Activated CD8-positive, alpha-beta T cell treated with anti-CD3 and anti-CD28 coated beads, Interleukin-2, amount 10 ng/mL, durations not matched to agents 7 days and 5 days (primary cell): ENCODE data around the gene AAK1. TPM values are rescaled to one million over a fixed set of nuclear protein-coding genes. Genes with fewer than 3 reads are reported as not detected.
A peak's percentile ranks its signal among the peaks of the same experiment; 100 is the strongest.
"Not testable (repeated sequence)": the region's sequence is repeated elsewhere in the genome, so short reads cannot be mapped to it uniquely, and the experiment has no call there.

Experiments used
- ATAC-seq: fragments of 150-1000 bp; cut with Tn5 transposase; one replicate; pipeline ENCODE4 v1.10.0; 2021; ENCODE audit warnings: moderate library complexity
- CTCF ChIA-PET: fragments of 350-600 bp; sonication (Branson Sonifier 250); formaldehyde crosslinking; loops from one replicate; lab custom pipeline; 2021; ENCODE audit warnings: antibody characterized with exemption; lab: Charles Lee
- POLR2A ChIA-PET: fragments of 350-600 bp; sonication (Branson Sonifier 250); formaldehyde crosslinking; loops from one replicate; lab custom pipeline; 2021; ENCODE audit warnings: antibody characterized with exemption; lab: Charles Lee
- DNase-seq: peaks from one replicate; pipeline ENCODE4 v3.0.0-alpha.2; 2020
- H3K27ac Mint-ChIP-seq: one replicate; pipeline ENCODE4 v1.8.0; 2021; ENCODE audit warnings: mild to moderate bottlenecking, mixed read lengths
- H3K27me3 Mint-ChIP-seq: one replicate; pipeline ENCODE4 v1.8.0; 2021; ENCODE audit warnings: low read depth, mixed read lengths
- H3K36me3 Mint-ChIP-seq: one replicate; pipeline ENCODE4 v1.8.0; 2021; ENCODE audit warnings: low read depth, mixed read lengths
- H3K4me1 Mint-ChIP-seq: one replicate; pipeline ENCODE4 v1.8.0; 2021; ENCODE audit warnings: low read depth, mixed read lengths
- H3K4me3 Mint-ChIP-seq: one replicate; pipeline ENCODE4 v1.8.0; 2021; ENCODE audit warnings: mild to moderate bottlenecking, mixed read lengths
- H3K9me3 Mint-ChIP-seq: one replicate; pipeline ENCODE4 v1.8.0; 2022; ENCODE audit warnings: mixed read lengths; ENCODE audit not compliant: insufficient read depth
- total RNA-seq, 2 experiments: library from RNA; stranded (reverse); gene quantifications; one replicate each; pipeline ENCODE4 v1.2.3, GENCODE V29; 2021

The AAK1 gene
- total RNA-seq, 2 experiments from 2014 or later = 105 to 107 TPM

DNA sequence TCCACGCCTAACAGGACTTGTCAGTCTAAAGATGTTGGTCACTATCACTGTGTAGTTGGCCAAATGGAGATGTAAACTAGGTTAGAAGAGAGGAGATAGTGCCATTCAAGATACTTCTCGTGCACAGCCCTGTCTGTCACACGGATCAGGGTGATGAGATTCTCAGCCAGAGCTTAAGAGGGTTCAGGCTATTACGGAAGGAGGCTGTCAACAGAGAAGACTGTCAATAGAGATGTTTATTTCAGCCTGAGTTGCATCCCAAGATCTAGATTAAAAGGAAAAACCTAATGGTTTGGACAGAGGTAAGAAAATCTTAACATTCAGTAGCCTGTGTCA, 83.4 kb downstream of the AAK1 start:
- Mint-ChIP-seq H3K27me3 (no peaks in the 10 kb centered on the region), H3K36me3 (peaks cover 15% of the 10 kb centered on the region), H3K4me1 (peaks cover 48% of the 10 kb centered on the region), H3K4me3 (no peak overlapping the region), H3K27ac (no peak overlapping the region), H3K9me3 (no peaks in the 10 kb centered on the region)
- no peak for DNase-seq
- ChIA-PET CTCF (interaction anchor here (1.0 to 7.9 kb wide), 16 partner anchors 8 to 185 kb away, joined by 3 to 90 read pairs (median 6); partner anchors contain the start of gene AAK1), POLR2A (interaction anchor here (1.0 kb wide), 1 partner anchor 22 kb away, joined by 3 read pairs; no protein-coding TSS in a partner anchor)
- ATAC-seq = no peak

DNA sequence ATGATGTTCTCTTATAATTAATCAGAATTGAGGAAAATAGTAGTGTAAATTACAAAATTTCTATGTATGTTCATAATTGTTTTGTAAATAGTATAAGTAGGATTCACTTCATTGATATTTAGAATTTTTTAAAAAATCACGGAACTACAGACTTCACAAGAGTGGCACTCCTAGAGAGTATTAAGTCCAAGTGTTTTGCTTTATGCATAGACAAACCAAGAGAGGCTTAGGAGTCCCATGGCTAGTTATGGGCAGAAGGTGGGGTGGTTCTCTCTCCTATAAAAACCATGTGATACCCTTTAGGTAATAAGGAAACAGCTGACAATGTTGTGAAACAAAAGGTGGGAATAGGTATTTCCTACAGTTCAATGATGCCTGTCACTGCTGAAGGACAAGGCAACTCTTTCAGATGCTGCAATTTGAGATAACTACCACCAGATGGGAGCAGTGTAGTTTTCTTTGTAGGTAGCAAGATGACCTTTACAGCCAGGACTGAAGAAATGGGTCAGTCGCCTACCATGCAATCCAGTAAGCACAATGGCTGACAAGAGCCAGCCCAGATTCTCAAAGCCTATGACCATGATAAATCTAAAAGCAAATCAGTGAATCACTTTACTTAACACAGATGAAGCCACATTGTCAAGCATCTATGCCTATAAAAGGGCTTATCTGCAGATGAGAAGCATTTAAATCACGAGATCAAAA, 83.9 kb downstream of the AAK1 start:
- H3K27me3 Mint-ChIP-seq = no peaks in the 10 kb centered on the region
- H3K4me3 Mint-ChIP-seq = no peak overlapping the region
- H3K9me3 Mint-ChIP-seq = no peaks in the 10 kb centered on the region
- H3K27ac Mint-ChIP-seq = no peak overlapping the region
- DNase-seq (no peak), ATAC-seq (peak; percentile 54)
- peaks cover 48% of the 10 kb centered on the region for H3K4me1 Mint-ChIP-seq
- POLR2A ChIA-PET = interaction anchor here (1.0 kb wide), 1 partner anchor 23 kb away, joined by 3 read pairs; no protein-coding TSS in a partner anchor
- CTCF ChIA-PET = interaction anchor here (1.0 to 7.9 kb wide), 9 partner anchors 9 to 165 kb away, joined by 3 to 90 read pairs (median 7); partner anchors contain the start of gene AAK1
- peaks cover 16% of the 10 kb centered on the region for H3K36me3 Mint-ChIP-seq

DNA sequence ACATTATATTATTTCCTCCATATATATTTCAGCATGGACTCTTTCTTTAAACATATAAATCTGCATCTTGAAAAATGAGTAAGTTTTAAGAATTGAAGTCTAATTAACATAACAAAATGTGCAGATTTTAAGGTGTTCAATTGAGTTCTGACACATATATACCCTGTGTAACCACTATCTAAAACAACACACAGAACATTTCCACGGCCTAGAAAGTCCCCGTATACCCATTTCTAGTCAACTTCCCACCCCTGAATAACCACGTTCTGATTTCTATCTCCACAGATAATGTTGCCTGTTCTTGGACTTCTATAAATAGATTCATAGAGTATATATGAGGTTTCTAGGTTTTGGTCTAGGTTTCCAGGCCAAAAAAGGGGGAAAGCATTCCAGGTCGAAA, 87.5 kb downstream of the AAK1 start:
- ATAC-seq = no peak
- POLR2A ChIA-PET = no interaction called here
- Mint-ChIP-seq H3K9me3 (no peaks in the 10 kb centered on the region), H3K27me3 (no peaks in the 10 kb centered on the region), H3K27ac (no peak overlapping the region), H3K4me3 (no peak overlapping the region), H3K4me1 (peaks cover 41% of the 10 kb centered on the region), H3K36me3 (peaks cover 34% of the 10 kb centered on the region)
- DNase-seq = no peak
- CTCF ChIA-PET = interaction anchor here (1.5 kb wide), 1 partner anchor 9 kb away, joined by 16 read pairs; no protein-coding TSS in a partner anchor

DNA sequence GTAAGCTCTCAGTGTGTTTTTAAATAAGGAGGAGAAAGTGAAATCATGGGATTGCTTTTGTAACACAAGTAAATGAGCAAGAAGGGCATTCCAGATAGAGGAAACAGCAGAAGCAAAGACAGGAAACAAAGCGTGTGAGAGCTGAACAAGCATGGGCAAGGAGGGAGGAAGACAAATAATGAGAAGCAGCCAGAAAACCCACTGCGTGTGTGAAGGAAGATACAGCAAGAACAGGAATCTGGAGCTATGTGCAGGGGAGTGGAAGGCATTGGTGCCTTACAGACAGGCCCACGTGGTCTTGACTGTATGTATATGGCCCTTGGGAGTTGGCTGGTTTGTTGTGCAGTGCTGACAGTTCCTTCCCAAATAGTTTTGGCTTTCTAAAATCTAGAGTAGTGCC, 88.6 kb downstream of the AAK1 start:
- H3K9me3 Mint-ChIP-seq = no peaks in the 10 kb centered on the region
- peak overlapping the region; percentile 65 for H3K27ac Mint-ChIP-seq
- ATAC-seq (peak; percentile 23), DNase-seq (no peak)
- no peaks in the 10 kb centered on the region for H3K27me3 Mint-ChIP-seq
- H3K4me3 Mint-ChIP-seq = no peak overlapping the region
- peaks cover 37% of the 10 kb centered on the region for H3K4me1 Mint-ChIP-seq
- peaks cover 38% of the 10 kb centered on the region for H3K36me3 Mint-ChIP-seq
- CTCF ChIA-PET = interaction anchor here (1.2 to 3.6 kb wide), 4 partner anchors 11 to 261 kb away, joined by 3 to 34 read pairs (median 8); no protein-coding TSS in a partner anchor
- POLR2A ChIA-PET = no interaction called here

DNA sequence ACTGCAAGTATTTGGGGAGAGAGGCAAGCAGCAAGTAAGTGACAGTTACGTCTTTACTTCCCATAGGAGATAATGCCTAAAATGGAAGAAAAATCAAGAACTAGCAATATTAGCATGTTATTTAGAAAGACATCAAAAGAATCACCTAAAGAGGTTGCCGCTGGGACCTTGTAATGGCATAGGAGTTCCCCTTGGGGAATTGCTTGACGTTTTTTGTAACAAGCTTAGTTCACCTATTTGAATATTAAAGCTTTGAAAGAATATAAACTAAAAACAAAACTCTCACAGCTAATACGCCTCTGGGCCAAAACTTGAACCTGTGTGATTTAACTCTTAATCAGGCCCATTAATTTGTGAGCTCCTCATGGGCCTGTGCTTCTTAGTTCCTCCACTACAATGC, 89.0 kb downstream of the AAK1 start:
- no peaks in the 10 kb centered on the region for H3K9me3 Mint-ChIP-seq
- peaks cover 41% of the 10 kb centered on the region for H3K36me3 Mint-ChIP-seq
- POLR2A ChIA-PET = no interaction called here
- peaks cover 33% of the 10 kb centered on the region for H3K4me1 Mint-ChIP-seq
- no peak overlapping the region for H3K4me3 Mint-ChIP-seq
- H3K27ac Mint-ChIP-seq = peak overlapping the region; percentile 65
- no peak for ATAC-seq
- no peak for DNase-seq
- CTCF ChIA-PET = interaction anchor here (1.2 to 3.6 kb wide), 4 partner anchors 12 to 262 kb away, joined by 3 to 34 read pairs (median 8); no protein-coding TSS in a partner anchor
- no peaks in the 10 kb centered on the region for H3K27me3 Mint-ChIP-seq

DNA sequence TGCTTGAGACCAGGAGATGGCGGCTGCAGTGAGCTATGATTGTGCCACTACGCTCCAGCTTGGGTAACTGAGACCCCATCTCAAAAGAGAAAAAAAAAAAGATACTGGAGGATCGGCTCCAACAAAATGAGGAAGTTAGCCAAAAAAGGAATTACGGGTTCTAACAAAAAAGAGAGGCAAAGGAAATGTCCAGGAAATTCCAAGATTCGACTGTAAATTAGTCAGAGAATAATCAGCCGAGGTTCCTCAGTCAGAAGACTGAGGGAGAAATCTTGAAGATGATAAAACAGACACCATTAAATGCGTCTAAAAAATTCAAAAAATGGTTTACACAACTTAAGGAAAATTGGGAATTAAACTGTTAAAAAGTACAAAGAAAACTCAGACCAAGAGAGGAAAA, 89.5 kb downstream of the AAK1 start:
- ChIA-PET POLR2A (no interaction called here), CTCF (interaction anchor here (0.6 to 3.6 kb wide), 4 partner anchors 12 to 171 kb away, joined by 3 to 34 read pairs (median 6); no protein-coding TSS in a partner anchor)
- Mint-ChIP-seq H3K4me3 (no peak overlapping the region), H3K9me3 (no peaks in the 10 kb centered on the region), H3K4me1 (peaks cover 32% of the 10 kb centered on the region), H3K27me3 (no peaks in the 10 kb centered on the region), H3K36me3 (peaks cover 44% of the 10 kb centered on the region), H3K27ac (no peak overlapping the region)
- ATAC-seq = no peak
- DNase-seq = no peak

DNA sequence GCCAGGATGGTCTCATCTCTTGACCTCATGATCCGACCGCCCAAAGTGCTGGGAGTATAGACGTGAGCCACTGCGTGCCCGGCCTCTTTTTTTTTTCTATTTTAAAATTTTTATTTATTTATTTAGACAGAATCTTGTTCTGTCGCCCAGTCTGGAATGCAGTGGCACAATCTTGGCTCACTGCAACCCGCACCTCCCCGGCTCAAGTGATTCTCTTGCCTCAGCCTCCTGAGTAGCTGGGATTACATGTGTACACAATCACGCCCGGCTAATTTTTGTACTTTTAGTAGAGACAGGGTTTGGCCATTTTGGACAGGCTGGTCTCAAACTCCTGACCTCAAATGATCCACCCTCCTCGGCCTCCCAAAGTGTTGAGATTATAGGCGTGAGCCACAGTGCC, 93.0 kb downstream of the AAK1 start:
- H3K4me1 Mint-ChIP-seq = peaks cover 17% of the 10 kb centered on the region
- CTCF ChIA-PET = interaction anchor here (2.2 to 3.0 kb wide), 2 partner anchors 10 to 14 kb away, joined by 8 to 20 read pairs; no protein-coding TSS in a partner anchor
- peaks cover 67% of the 10 kb centered on the region for H3K36me3 Mint-ChIP-seq
- H3K27me3 Mint-ChIP-seq, POLR2A ChIA-PET, H3K4me3 Mint-ChIP-seq, ATAC-seq, H3K9me3 Mint-ChIP-seq, H3K27ac Mint-ChIP-seq, DNase-seq: not testable (repeated sequence)

DNA sequence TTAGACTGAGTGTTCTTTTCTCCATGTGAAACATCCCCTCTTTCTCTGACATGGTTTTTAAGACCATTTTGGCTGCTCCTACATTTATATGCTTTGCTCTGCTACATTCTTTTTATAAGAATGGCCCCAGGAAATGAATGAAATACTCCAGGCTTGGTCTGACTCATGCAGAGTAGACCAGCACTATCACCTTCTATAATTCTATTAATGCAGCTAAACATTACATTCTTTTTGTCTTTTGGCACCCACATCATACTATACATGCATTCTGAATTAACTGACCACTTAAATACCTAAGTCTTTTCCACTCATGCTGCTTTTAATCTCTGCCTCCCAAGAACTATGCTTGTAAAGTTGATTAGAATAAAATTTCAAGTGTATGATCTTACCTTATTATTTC, 94.1 kb downstream of the AAK1 start:
- peaks cover 6% of the 10 kb centered on the region for H3K4me1 Mint-ChIP-seq
- ATAC-seq (no peak), DNase-seq (no peak)
- no peaks in the 10 kb centered on the region for H3K27me3 Mint-ChIP-seq
- peaks cover 67% of the 10 kb centered on the region for H3K36me3 Mint-ChIP-seq
- H3K9me3 Mint-ChIP-seq = peaks cover 7% of the 10 kb centered on the region
- ChIA-PET POLR2A (no interaction called here), CTCF (interaction anchor here (0.6 to 3.0 kb wide), 3 partner anchors 11 to 175 kb away, joined by 5 to 20 read pairs (median 8); no protein-coding TSS in a partner anchor)
- no peak overlapping the region for H3K4me3 Mint-ChIP-seq
- H3K27ac Mint-ChIP-seq = no peak overlapping the region

DNA sequence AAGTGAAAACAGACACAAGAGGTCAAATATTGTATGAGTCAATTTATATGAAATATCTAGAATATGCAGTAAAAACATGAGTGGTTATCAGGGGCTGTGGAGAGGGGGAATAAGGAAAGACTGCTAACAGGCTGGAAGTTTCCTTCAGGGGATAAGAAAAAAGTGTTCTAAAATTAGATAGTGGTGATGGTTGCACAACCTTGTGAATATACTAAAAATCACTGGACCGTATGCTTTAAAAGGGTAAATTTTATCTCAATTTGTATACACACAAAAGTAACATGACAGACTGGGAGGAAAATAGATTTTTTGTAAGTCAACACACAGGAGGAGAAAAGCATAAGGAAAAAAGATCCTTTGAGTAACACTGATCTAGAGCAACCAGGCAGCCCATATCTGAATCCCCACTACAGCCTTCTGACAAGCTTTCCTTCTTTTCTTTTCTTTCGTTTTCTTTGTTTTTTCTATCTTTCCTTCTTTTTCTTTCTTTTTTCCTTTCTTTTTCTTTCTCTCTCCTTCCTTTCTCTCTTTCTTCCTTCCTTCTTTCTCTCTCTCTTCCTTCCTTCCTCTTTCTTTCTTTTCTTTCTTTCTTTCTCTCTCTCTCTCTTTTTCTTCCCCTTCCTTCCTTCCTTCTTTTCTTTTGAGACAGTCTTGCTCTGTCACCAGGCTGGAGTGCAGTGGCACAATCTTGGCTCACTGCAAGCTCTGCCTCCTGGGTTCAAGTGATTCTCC, 95.4 kb downstream of the AAK1 start:
- peaks cover 5% of the 10 kb centered on the region for H3K4me1 Mint-ChIP-seq
- H3K9me3 Mint-ChIP-seq = peaks cover 7% of the 10 kb centered on the region
- ChIA-PET POLR2A (no interaction called here), CTCF (interaction anchor here (0.8 to 4.3 kb wide), 2 partner anchors 17 to 177 kb away, joined by 3 to 34 read pairs; no protein-coding TSS in a partner anchor)
- no peak for DNase-seq
- no peak overlapping the region for H3K4me3 Mint-ChIP-seq
- H3K27me3 Mint-ChIP-seq = no peaks in the 10 kb centered on the region
- H3K36me3 Mint-ChIP-seq = peaks cover 70% of the 10 kb centered on the region
- ATAC-seq = no peak
- H3K27ac Mint-ChIP-seq = no peak overlapping the region

DNA sequence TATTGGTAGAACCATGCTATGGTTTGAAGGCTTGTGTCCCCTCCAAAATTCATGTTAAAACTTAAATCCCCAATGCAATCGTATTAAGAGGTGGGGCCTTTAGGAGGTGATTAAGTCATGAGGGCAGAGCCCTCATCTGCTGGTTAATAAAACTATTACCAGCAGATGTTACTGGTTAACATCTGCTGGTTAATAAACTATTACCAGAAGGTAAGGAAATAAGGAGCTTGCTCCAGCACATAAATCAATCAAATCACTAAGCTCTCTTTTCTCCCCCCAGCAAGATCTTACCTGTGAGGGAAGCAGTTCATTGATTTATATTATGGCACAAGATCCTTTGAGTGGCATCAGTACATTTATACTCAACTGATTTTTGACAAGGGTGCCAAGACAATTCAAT, 96.9 kb downstream of the AAK1 start:
- ChIA-PET CTCF (interaction anchor here (0.6 to 4.3 kb wide), 3 partner anchors 13 to 178 kb away, joined by 3 to 34 read pairs (median 5); no protein-coding TSS in a partner anchor), POLR2A (no interaction called here)
- DNase-seq = no peak
- no peak for ATAC-seq
- Mint-ChIP-seq H3K4me3 (no peak overlapping the region), H3K27me3 (no peaks in the 10 kb centered on the region), H3K27ac (no peak overlapping the region), H3K9me3 (peaks cover 7% of the 10 kb centered on the region), H3K4me1 (peaks cover 3% of the 10 kb centered on the region), H3K36me3 (peaks cover 71% of the 10 kb centered on the region)

DNA sequence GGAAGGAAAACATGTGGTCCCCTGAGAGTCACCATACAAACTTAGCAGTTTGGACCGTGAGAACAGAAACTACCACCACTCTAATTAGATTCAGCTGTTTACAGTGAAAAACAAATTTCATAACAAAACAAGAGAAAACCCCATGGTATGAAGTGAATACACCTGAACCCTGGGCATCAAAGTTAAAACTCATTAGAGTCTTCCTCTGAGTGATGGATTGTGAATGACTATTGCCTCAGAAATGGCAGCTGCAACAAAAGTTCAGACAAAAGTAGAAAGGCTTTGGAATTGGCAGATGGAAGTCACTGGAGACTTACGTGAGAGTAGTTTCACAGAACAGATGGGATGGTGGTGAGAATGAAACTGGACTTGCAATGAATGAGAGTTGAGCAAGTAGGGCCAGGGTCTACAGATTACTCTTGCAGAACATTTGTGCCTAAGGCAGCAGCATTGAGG, 98.0 kb downstream of the AAK1 start:
- ChIA-PET POLR2A (no interaction called here), CTCF (interaction anchor here (4.3 kb wide), 1 partner anchor 20 kb away, joined by 34 read pairs; no protein-coding TSS in a partner anchor)
- Mint-ChIP-seq H3K4me3 (no peak overlapping the region), H3K27me3 (no peaks in the 10 kb centered on the region), H3K4me1 (no peaks in the 10 kb centered on the region), H3K9me3 (peaks cover 7% of the 10 kb centered on the region), H3K27ac (no peak overlapping the region), H3K36me3 (peaks cover 68% of the 10 kb centered on the region)
- no peak for DNase-seq
- ATAC-seq = no peak
